22Rv1 (cell line): ENCODE data around the gene OGFOD2.

Experiments
- CTCF ChIP-seq: fragments of 450-650 bp; IDR thresholded peaks from 2 replicates; pipeline ENCODE4 v1.5.1; 2017; ENCODE audit warnings: mild to moderate bottlenecking
- ZFX ChIP-seq: fragments of 450-650 bp; IDR thresholded peaks from 2 replicates; pipeline ENCODE4 v1.6.1; 2017; ENCODE audit warnings: antibody characterized with exemption, borderline replicate concordance

GRCh38 chr12:122985338-122986257 is 10.6 kb downstream of the OGFOD2 start:
- no peak for TF ChIP-seq ZFX
- TF ChIP-seq CTCF: no peak
